Esophagus squamous epithelium (tissue), 5 donors: Measurements from ENCODE around the gene CASTOR1. TPM values are rescaled to one million over a fixed set of nuclear protein-coding genes. Genes with fewer than 3 reads are reported as not detected.

Source experiments
- DNase-seq: peaks from one replicate; lab custom pipeline; 2025; lab: John Stamatoyannopoulos, UW
- H3K27ac ChIP-seq, 4 donors: fragments of 200-600 bp; sonication (generic); one replicate each; pipeline ENCODE4 v1.5.1; 2016 to 2019; ENCODE audit warnings: mild to moderate bottlenecking in 1 of 4
- H3K27me3 ChIP-seq, 4 donors: fragments of 200-600 bp; sonication (generic); 1 replicate in 3 of 4; 2 replicates in 1 of 4; pipeline versions ENCODE4 v1.5.1 to v1.6.0; 2017 to 2021; ENCODE audit warnings: antibody characterized with exemption in 1 of 4
- H3K36me3 ChIP-seq, 3 donors: fragments of 200-600 bp; sonication (generic); one replicate each; pipeline ENCODE4 v1.5.1; 2016 to 2019
- H3K4me1 ChIP-seq, 3 donors: fragments of 200-600 bp; sonication (generic); one replicate each; pipeline ENCODE4 v1.5.1; 2017 to 2019
- H3K4me3 ChIP-seq, 4 donors: fragments of 200-600 bp; sonication (generic); 1 replicate in 3 of 4; 2 replicates in 1 of 4; pipeline ENCODE4 v1.5.1; 2016 to 2019; ENCODE audit warnings: mild to moderate bottlenecking in 2 of 4, moderate library complexity in 1 of 4
- H3K9me3 ChIP-seq, 3 donors: fragments of 200-600 bp; sonication (generic); one replicate each; pipeline ENCODE4 v1.5.1; 2016 to 2019
- CTCF ChIP-seq, 6 experiments: fragments of 450-650 bp in 4 of 6; fragments of 200-600 bp in 2 of 6; sonication (generic) in 2 of 6; IDR thresholded peaks; one replicate each; pipeline ENCODE4 v1.5.1; 2016 to 2019; ENCODE audit warnings: antibody characterized with exemption in 6 of 6, mild to moderate bottlenecking in 4 of 6, moderate library complexity in 4 of 6
- POLR2A ChIP-seq, 4 donors: fragments of 450-650 bp; IDR thresholded peaks; one replicate each; pipeline ENCODE4 v1.6.1; 2017; ENCODE audit warnings: antibody characterized with exemption in 4 of 4, mild to moderate bottlenecking in 4 of 4, moderate library complexity in 3 of 4
- WGBS, 2 donors: methylation state at CpG; one replicate each; pipeline ENCODE4 v1.1.5; 2018; 5-methylcytosine and 5-hydroxymethylcytosine counted together
- intact Hi-C: fragments of 100-400 bp; cut with DNase I; formaldehyde crosslinking; loops from one replicate; pipeline ENCODE4 v1.15.0; 2022
- total RNA-seq, 4 donors: library from RNA; depleted of rRNA; stranded (reverse); fragments of >200 nt; gene quantifications; one replicate each; pipeline ENCODE4 v1.1.0, GENCODE V29; 2016
- donor health status: DM: yes; HTN: yes; CAD: no.

The CASTOR1 gene
- total RNA-seq, 4 donors from 2014 or later, result 18.9 to 76.4 (median 40.7) TPM

GRCh38 chr22:30301995-30302809 lies 12.9 kb upstream of the CASTOR1 start:
- H3K27ac ChIP-seq, result peak overlapping the region; percentile 88 to 99 (median 94)
- 19 to 54% methylated on average over 3 to 9 of the region's 9 CpGs for WGBS, 2 donors
- TF ChIP-seq CTCF (IDR thresholded peaks at IDR 0.05), result no peak
- TF ChIP-seq POLR2A (IDR thresholded peaks at IDR 0.05), result peak in 1 of 4 donors; percentile 15
- peaks cover 79 to 100% (median 85%) of the 10 kb centered on the region in 3 donors for H3K4me1 ChIP-seq
- DNase-seq, result no peak
- intact Hi-C loops, result no loop called here
- H3K4me3 ChIP-seq, result no peak overlapping the region
- H3K27me3 ChIP-seq, result no peaks in the 10 kb centered on the region
- no peaks in the 10 kb centered on the region for H3K9me3 ChIP-seq
- peaks cover 0 to 66% (median 8%) of the 10 kb centered on the region in 3 donors for H3K36me3 ChIP-seq

- Histone ChIP-seq H3K4me3 (no peak overlapping the region), H3K9me3 (no peaks in the 10 kb centered on the region), H3K36me3 (peaks cover 13 to 95% (median 21%) of the 10 kb centered on the region in 3 donors), H3K27ac (peak overlapping the region; percentile 77 to 99 (median 90)), H3K4me1 (peaks cover 59 to 100% (median 70%) of the 10 kb centered on the region in 3 donors), H3K27me3 (no peaks in the 10 kb centered on the region)
- WGBS, 2 donors, result 80 to 88% methylated on average over 12 of the region's 13 CpGs
- TF ChIP-seq CTCF (IDR thresholded peaks at IDR 0.05) (no peak), POLR2A (IDR thresholded peaks at IDR 0.05) (no peak)
- DNase-seq, result no peak
- intact Hi-C loops, result no loop called here
Measured at GRCh38 chr22:30299322-30299721, 10.0 kb upstream of the CASTOR1 start.

- peaks cover 54 to 100% (median 69%) of the 10 kb centered on the region in 3 donors for H3K4me1 ChIP-seq
- intact Hi-C loops, result no loop called here
Measured at GRCh38 chr22:30297991-30298701, 8.8 kb upstream of the CASTOR1 start.

GRCh38 chr22:30297276-30297990 lies 8.1 kb upstream of the CASTOR1 start:
- peaks cover 54 to 100% (median 66%) of the 10 kb centered on the region in 3 donors for H3K4me1 ChIP-seq
- WGBS, 2 donors, result 81 to 92% methylated on average over 7 to 9 of the region's 11 CpGs

More at GRCh38 chr22:30297991-30298701, 8.8 kb upstream of the CASTOR1 start:
- H3K27ac ChIP-seq, result peak overlapping the region; percentile 77 to 99 (median 90)
- peak in 1 of 4 donors; percentile 53 for TF ChIP-seq POLR2A (IDR thresholded peaks at IDR 0.05)
- peak in 1 of 6 experiments; percentile 38 for TF ChIP-seq CTCF (IDR thresholded peaks at IDR 0.05)
- DNase-seq, result no peak
- peaks cover 25 to 99% (median 25%) of the 10 kb centered on the region in 3 donors for H3K36me3 ChIP-seq
- H3K9me3 ChIP-seq, result no peaks in the 10 kb centered on the region
- WGBS, 2 donors, result no CpG with 5 or more reads among the region's 9 CpGs
- H3K27me3 ChIP-seq, result no peaks in the 10 kb centered on the region
- no peak overlapping the region for H3K4me3 ChIP-seq

More at GRCh38 chr22:30297276-30297990, 8.1 kb upstream of the CASTOR1 start:
- no peaks in the 10 kb centered on the region for H3K9me3 ChIP-seq
- TF ChIP-seq CTCF (IDR thresholded peaks at IDR 0.05), result no peak
- TF ChIP-seq POLR2A (IDR thresholded peaks at IDR 0.05), result no peak
- H3K36me3 ChIP-seq, result peaks cover 32 to 100% (median 32%) of the 10 kb centered on the region in 3 donors
- no peak overlapping the region for H3K4me3 ChIP-seq
- no peak for DNase-seq
- intact Hi-C loops, result no loop called here
- H3K27me3 ChIP-seq, result no peaks in the 10 kb centered on the region
- peak overlapping the region; percentile 56 to 99 (median 90) for H3K27ac ChIP-seq
